ENCODE data around the gene TSPAN9.

The TSPAN9 gene

GRCh38 chr12:3233797-3234196 lies 156.6 kb downstream of the TSPAN9 start:
- no peak for TF ChIP-seq CTCF (IDR thresholded peaks at IDR 0.05; ENCODE audit: low read depth, low read length)
- DNase-seq (ENCODE audit: extremely low read depth, low read depth) = no peak

- DNase-seq (ENCODE audit: extremely low read depth, low read depth) = no peak
Observed at GRCh38 chr12:3236345-3237187, 159.4 kb downstream of the TSPAN9 start.

GRCh38 chr12:3238196-3238595 lies 161.0 kb downstream of the TSPAN9 start:
- TF ChIP-seq CTCF (IDR thresholded peaks at IDR 0.05; ENCODE audit: low read depth, low read length) = no peak
- no peak for DNase-seq (ENCODE audit: extremely low read depth, low read depth)

More at GRCh38 chr12:3236345-3237187, 159.4 kb downstream of the TSPAN9 start:
- TF ChIP-seq CTCF (IDR thresholded peaks at IDR 0.05; ENCODE audit: low read depth, low read length) = no peak

GRCh38 chr12:3241621-3242020 lies 164.4 kb downstream of the TSPAN9 start:
- DNase-seq (ENCODE audit: extremely low read depth, low read depth) = no peak
- TF ChIP-seq CTCF (IDR thresholded peaks at IDR 0.05; ENCODE audit: low read depth, low read length) = no peak

GRCh38 chr12:3242199-3242863 lies 165.2 kb downstream of the TSPAN9 start:
- DNase-seq (ENCODE audit: extremely low read depth, low read depth) = no peak
- no peak for TF ChIP-seq CTCF (IDR thresholded peaks at IDR 0.05; ENCODE audit: low read depth, low read length)

- TF ChIP-seq CTCF (IDR thresholded peaks at IDR 0.05; ENCODE audit: low read depth, low read length) = no peak
- DNase-seq (ENCODE audit: extremely low read depth, low read depth) = no peak
Observed at GRCh38 chr12:3243376-3244084, 166.4 kb downstream of the TSPAN9 start.
